Adipose tissue (tissue), 3 donors: ENCODE measurements around the gene KDM4B. TPM values are rescaled to one million over a fixed set of nuclear protein-coding genes. Genes with fewer than 3 reads are reported as not detected.

Experiments used
- H3K27ac ChIP-seq: one replicate; pipeline ENCODE4 v1.5.1; 2013; ENCODE audit warnings: low read depth, low read length
- WGBS, 3 donors: extraction: QIAGEN DNeasy Blood & Tissue Kit; methylation state at CpG; one replicate each; pipeline ENCODE4 v1.1.7; 2013; 5-methylcytosine and 5-hydroxymethylcytosine counted together
- polyA plus RNA-seq, 3 donors: library from polyadenylated mRNA; stranded (reverse); fragments of 200-250 nt; gene quantifications; one replicate each; pipeline ENCODE4 v1.2.3, GENCODE V29; 2013
- donor health status: healthy with polysubstance abuse.
- donor health status: Bipolar disorder and iron deficiency.
- donor health status: healthy.

Gene KDM4B
- polyA plus RNA-seq, 3 donors = 8.6 to 17.5 (median 16.1) TPM

DNA sequence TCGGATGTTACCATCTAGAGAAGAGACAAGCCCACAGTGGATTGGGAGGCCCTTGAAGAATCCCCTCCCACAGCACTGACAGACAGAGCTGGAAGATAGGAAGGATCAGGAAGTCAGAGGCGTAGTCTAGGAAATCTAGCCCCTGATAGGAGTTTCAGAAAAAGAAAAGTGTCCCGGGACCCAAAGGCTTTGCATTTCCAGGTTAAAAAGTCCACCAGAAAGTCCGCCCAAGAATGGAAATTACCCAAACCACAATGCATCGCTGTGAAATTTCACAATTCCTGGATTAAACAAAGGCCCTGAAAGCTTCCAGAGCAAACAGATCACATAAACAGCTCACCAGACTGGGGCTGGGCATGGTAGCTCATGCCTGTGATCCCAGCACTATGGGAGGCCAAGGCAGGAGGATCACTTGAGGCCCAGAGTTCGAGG is 146.9 kb downstream of the KDM4B start:
- WGBS, 3 donors = 69 to 87% (median 72%) methylated on average over 6 of the region's 6 CpGs
- H3K27ac ChIP-seq = no peak overlapping the region

GRCh38 chr19:5116292-5116691 is 147.4 kb downstream of the KDM4B start:
- no peak overlapping the region for H3K27ac ChIP-seq
- 92 to 100% (median 95%) methylated on average over 2 of the region's 2 CpGs for WGBS, 3 donors

DNA sequence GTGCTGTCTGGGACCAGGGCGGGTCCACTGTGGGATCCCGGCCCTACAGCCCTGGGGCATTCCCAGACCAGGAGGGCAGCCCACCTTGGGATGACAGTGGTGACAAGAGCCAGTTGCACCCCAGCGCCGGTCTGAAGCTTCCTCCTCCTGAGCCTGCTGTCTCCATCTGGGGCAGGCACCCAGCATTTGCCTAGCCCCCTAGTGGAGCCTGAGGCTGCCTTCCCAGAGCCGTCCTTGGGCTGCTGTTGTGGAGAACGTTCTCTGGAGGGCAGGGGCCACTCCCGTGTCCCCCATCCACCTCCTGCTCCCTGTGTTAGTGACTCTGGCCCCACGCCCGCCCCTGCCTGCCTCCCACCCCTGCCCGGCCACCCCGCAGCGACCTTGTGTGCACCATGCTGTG is 148.5 kb downstream of the KDM4B start:
- WGBS, 3 donors = 88 to 95% (median 91%) methylated on average over 12 of the region's 12 CpGs
- no peak overlapping the region for H3K27ac ChIP-seq

- WGBS, 3 donors = 70 to 87% (median 87%) methylated on average over 15 to 16 of the region's 16 CpGs
- no peak overlapping the region for H3K27ac ChIP-seq
These were observed 149.1 kb downstream of the KDM4B start for GRCh38 chr19:5118026-5118425.

GRCh38 chr19:5119297-5119998 is 150.5 kb downstream of the KDM4B start:
- H3K27ac ChIP-seq = no peak overlapping the region
- whole genome bisulfite sequencing, 3 donors = 91 to 95% (median 91%) methylated on average over 34 to 40 of the region's 40 CpGs

DNA sequence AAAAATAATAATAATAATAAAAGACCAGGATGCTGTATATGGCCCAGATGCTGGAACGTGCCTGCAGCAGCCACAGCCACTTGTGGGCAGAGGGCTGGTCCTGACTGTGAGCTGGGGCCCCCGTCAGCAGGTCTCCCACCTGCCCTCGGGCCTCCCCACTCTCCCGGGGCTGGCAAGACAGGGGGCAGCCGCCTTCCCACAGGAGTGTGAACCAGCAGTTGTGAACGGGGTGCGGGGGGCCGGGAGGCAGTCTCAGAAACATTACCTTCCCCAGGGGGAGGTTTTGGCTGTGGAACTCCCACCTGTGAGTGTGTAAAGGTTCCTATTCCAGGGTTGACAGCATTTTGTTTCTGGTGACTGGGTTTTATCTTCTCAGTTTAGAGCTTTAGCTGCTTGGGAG is 151.4 kb downstream of the KDM4B start:
- H3K27ac ChIP-seq = no peak overlapping the region
- 86 to 91% (median 89%) methylated on average over 8 of the region's 8 CpGs for WGBS, 3 donors

GRCh38 chr19:5120833-5121232 is 151.9 kb downstream of the KDM4B start:
- 78 to 94% (median 91%) methylated on average over 7 to 9 of the region's 9 CpGs for WGBS, 3 donors
- H3K27ac ChIP-seq = no peak overlapping the region

- 85 to 92% (median 87%) methylated on average over 28 of the region's 28 CpGs for WGBS, 3 donors
These were observed 152.6 kb downstream of the KDM4B start for GRCh38 chr19:5121266-5122120.

DNA sequence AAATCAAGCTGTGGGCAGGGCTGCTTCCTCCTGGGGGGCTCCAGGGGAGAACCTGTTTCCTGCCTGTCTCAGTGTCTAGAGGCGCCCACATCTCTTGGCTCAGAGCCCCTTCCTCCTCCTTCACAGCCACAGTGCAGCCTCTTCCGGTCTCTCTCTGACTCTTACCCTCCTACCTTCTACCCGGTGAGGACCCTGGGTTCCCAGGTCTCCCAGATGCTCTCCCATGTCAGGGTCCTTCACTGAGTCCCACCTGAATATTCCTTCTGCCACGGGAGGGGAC is 153.1 kb downstream of the KDM4B start:
- no peak overlapping the region for H3K27ac ChIP-seq
- 42 to 74% (median 58%) methylated on average over 4 of the region's 4 CpGs for WGBS, 3 donors

More at GRCh38 chr19:5121266-5122120, 152.6 kb downstream of the KDM4B start:
- no peak overlapping the region for H3K27ac ChIP-seq

GRCh38 chr19:5122671-5123409 is 153.9 kb downstream of the KDM4B start:
- WGBS, 3 donors = 88 to 94% (median 94%) methylated on average over 30 of the region's 30 CpGs
- H3K27ac ChIP-seq = no peak overlapping the region

GRCh38 chr19:5123646-5124045 is 154.7 kb downstream of the KDM4B start:
- WGBS, 3 donors = 83 to 91% (median 90%) methylated on average over 11 of the region's 11 CpGs
- no peak overlapping the region for H3K27ac ChIP-seq

GRCh38 chr19:5124111-5124855 is 155.4 kb downstream of the KDM4B start:
- 92 to 95% (median 94%) methylated on average over 20 to 21 of the region's 21 CpGs for WGBS, 3 donors
- no peak overlapping the region for H3K27ac ChIP-seq

DNA sequence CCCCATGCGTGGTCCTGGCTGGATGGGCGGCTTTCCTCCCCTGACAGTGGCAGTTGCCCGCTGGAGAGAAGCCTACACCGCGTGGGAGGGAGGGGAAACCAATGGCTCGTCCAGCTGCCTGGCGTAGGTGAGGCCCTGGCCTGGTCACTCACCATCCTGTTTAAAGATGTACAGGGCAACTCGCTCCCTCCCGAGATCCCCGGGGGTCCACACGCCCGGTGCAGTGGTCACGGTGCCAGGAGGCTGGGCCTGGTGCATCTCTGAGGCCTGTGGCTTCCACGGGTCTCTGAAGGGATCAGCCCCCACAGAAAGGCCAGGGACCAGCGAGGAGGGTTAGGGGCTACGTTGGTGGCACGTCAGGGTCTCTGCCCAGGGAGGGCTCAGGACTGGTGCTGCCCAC is 156.5 kb downstream of the KDM4B start:
- H3K27ac ChIP-seq = no peak overlapping the region
- WGBS, 3 donors = 78 to 85% (median 84%) methylated on average over 17 of the region's 17 CpGs

- H3K27ac ChIP-seq = no peak overlapping the region
- 42 to 65% (median 62%) methylated on average over 20 to 21 of the region's 21 CpGs for WGBS, 3 donors
These were observed 157.0 kb downstream of the KDM4B start for GRCh38 chr19:5125797-5126497.

- no peak overlapping the region for H3K27ac ChIP-seq
- WGBS, 3 donors = 71 to 92% (median 91%) methylated on average over 22 to 26 of the region's 26 CpGs
These were observed 157.7 kb downstream of the KDM4B start for GRCh38 chr19:5126498-5127223.

- no peak overlapping the region for H3K27ac ChIP-seq
- WGBS, 3 donors = 63 to 81% (median 70%) methylated on average over 9 to 12 of the region's 12 CpGs
These were observed 158.8 kb downstream of the KDM4B start for GRCh38 chr19:5127717-5128116.

DNA sequence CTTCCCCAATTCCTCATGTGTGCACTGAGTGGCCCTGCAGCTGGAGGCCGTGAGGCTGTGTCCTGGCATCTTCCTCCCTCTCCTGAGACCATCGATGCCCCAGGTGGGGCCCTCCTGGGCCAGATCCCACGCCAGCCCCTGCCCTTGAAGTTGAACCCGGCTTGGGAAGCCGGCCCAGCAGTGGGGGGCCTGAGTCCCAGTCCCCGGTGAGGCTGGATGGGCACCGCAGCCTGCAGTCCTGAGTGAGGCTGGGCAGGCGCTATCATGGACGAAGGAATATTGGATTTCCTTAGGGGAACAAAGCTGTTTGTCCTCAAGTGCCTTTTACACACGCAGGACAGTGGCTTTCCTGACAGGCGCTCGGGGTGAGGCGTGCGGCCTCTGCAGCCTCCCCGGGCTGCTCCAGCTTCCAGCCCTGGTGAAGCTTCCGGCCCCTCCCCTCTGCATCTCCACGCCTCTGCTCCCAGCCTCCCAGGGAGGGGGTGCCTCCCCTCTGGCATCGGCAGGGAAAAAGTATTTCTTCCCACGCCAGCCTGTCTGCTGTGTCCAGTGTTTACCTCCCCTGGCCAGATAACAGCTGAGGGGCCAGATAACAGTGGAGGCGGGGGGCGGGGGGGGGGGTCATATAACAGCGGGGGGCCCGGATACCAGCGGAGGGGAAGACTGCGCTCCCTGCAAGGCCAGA is 159.5 kb downstream of the KDM4B start:
- no peak overlapping the region for H3K27ac ChIP-seq
- WGBS, 3 donors = 13 to 56% (median 42%) methylated on average over 22 to 25 of the region's 25 CpGs
